GM18870 (cell line): ENCODE measurements around the gene ULK4.

Source experiments
- ATAC-seq: cut with Tn5 transposase; IDR thresholded peaks from one replicate; pipeline ENCODE4 v1.9.1; 2021; ENCODE audit warnings: moderate library complexity; ENCODE audit not compliant: unreplicated experiment

Gene ULK4

GRCh38 chr3:41328926-41329325 is 633.0 kb downstream of the ULK4 start:
- ATAC-seq, result no peak

- no peak for ATAC-seq
Measured at GRCh38 chr3:41327718-41328117, 634.2 kb downstream of the ULK4 start.

GRCh38 chr3:41324156-41324475 is 637.8 kb downstream of the ULK4 start:
- ATAC-seq, result no peak

GRCh38 chr3:41323467-41324155 is 638.3 kb downstream of the ULK4 start:
- ATAC-seq, result no peak

- no peak for ATAC-seq
Measured at GRCh38 chr3:41321642-41321980, 640.3 kb downstream of the ULK4 start.

GRCh38 chr3:41320953-41321641 is 640.8 kb downstream of the ULK4 start:
- ATAC-seq, result no peak

- ATAC-seq, result no peak
Measured at GRCh38 chr3:41318520-41318919, 643.4 kb downstream of the ULK4 start.

GRCh38 chr3:41317718-41318117 is 644.2 kb downstream of the ULK4 start:
- no peak for ATAC-seq

- ATAC-seq, result no peak
Measured at GRCh38 chr3:41317298-41317697, 644.6 kb downstream of the ULK4 start.

GRCh38 chr3:41315126-41315525 is 646.8 kb downstream of the ULK4 start:
- ATAC-seq, result no peak

GRCh38 chr3:41308119-41308518 is 653.8 kb downstream of the ULK4 start:
- no peak for ATAC-seq

GRCh38 chr3:41307065-41307464 is 654.8 kb downstream of the ULK4 start:
- ATAC-seq, result no peak

- no peak for ATAC-seq
Measured at GRCh38 chr3:41304593-41304992, 657.3 kb downstream of the ULK4 start.

- no peak for ATAC-seq
Measured at GRCh38 chr3:41302295-41302694, 659.6 kb downstream of the ULK4 start.

GRCh38 chr3:41301548-41301947 is 660.4 kb downstream of the ULK4 start:
- ATAC-seq, result no peak

GRCh38 chr3:41299036-41299435 is 662.9 kb downstream of the ULK4 start:
- ATAC-seq, result no peak

GRCh38 chr3:41297750-41298149 is 664.2 kb downstream of the ULK4 start:
- ATAC-seq, result no peak

- ATAC-seq, result no peak
Measured at GRCh38 chr3:41296556-41296955, 665.3 kb downstream of the ULK4 start.

GRCh38 chr3:41295740-41296139 is 666.2 kb downstream of the ULK4 start:
- no peak for ATAC-seq

GRCh38 chr3:41293169-41293681 is 668.7 kb downstream of the ULK4 start:
- no peak for ATAC-seq

- ATAC-seq, result no peak
Measured at GRCh38 chr3:41290736-41291135, 671.2 kb downstream of the ULK4 start.

GRCh38 chr3:41290306-41290705 is 671.6 kb downstream of the ULK4 start:
- no peak for ATAC-seq

- no peak for ATAC-seq
Measured at GRCh38 chr3:41288785-41289184, 673.1 kb downstream of the ULK4 start.
